HUES48 (cell line): ENCODE results near the gene C17orf58.
A peak's percentile ranks its signal among the peaks of the same experiment; 100 is the strongest.
"Not testable (repeated sequence)": the region's sequence is repeated elsewhere in the genome, so short reads cannot be mapped to it uniquely, and the experiment has no call there.

Experiments used
- H3K27ac ChIP-seq: one replicate; pipeline ENCODE4 v1.7.0; 2013; ENCODE audit warnings: low read depth, low read length, inconsistent platforms
- H3K27me3 ChIP-seq: 2 replicates; pipeline ENCODE4 v1.6.1; 2013; ENCODE audit warnings: mild to moderate bottlenecking, low read length; ENCODE audit not compliant: control insufficient read depth, insufficient read depth
- H3K36me3 ChIP-seq: 2 replicates; pipeline ENCODE4 v1.6.1; 2013; ENCODE audit warnings: low read length; ENCODE audit not compliant: control insufficient read depth, insufficient read depth
- H3K4me1 ChIP-seq: 2 replicates; pipeline ENCODE4 v1.6.1; 2013; ENCODE audit warnings: mild to moderate bottlenecking, low read length; ENCODE audit not compliant: control insufficient read depth, insufficient read depth
- H3K4me3 ChIP-seq: 2 replicates; pipeline ENCODE4 v1.5.1; 2013; ENCODE audit warnings: mild to moderate bottlenecking, low read depth, low read length
- H3K9ac ChIP-seq: 2 replicates; pipeline ENCODE4 v1.6.1; 2013; ENCODE audit warnings: mild to moderate bottlenecking, low read depth, low read length, moderate library complexity
- H3K9me3 ChIP-seq: 2 replicates; pipeline ENCODE4 v1.6.1; 2013; ENCODE audit warnings: low read length; ENCODE audit not compliant: control insufficient read depth, insufficient read depth

C17orf58 gene

GRCh38 chr17:68020791-68021190, 24.5 kb upstream of the C17orf58 start:
- not testable (repeated sequence) for H3K27me3 ChIP-seq, H3K4me1 ChIP-seq, H3K9me3 ChIP-seq, H3K36me3 ChIP-seq
- Histone ChIP-seq H3K4me3 (peak overlapping the region; percentile 60), H3K9ac (peak overlapping the region; percentile 57; the same call in 1 of the 2 replicates), H3K27ac (peak overlapping the region; percentile 77)

GRCh38 chr17:68020409-68020756, 24.1 kb upstream of the C17orf58 start:
- H3K27me3 ChIP-seq, result no peaks in the 10 kb centered on the region
- H3K27ac ChIP-seq, result peak overlapping the region; percentile 77
- peaks cover 8% of the 10 kb centered on the region for H3K4me1 ChIP-seq
- H3K9me3 ChIP-seq, result no peaks in the 10 kb centered on the region
- H3K36me3 ChIP-seq, result no peaks in the 10 kb centered on the region
- H3K4me3 ChIP-seq, result peak overlapping the region; percentile 60
- peak overlapping the region; percentile 57 for H3K9ac ChIP-seq

- Histone ChIP-seq H3K36me3 (no peaks in the 10 kb centered on the region), H3K27me3 (no peaks in the 10 kb centered on the region), H3K27ac (peak overlapping the region; percentile 77), H3K4me1 (peaks cover 8% of the 10 kb centered on the region), H3K4me3 (peak overlapping the region; percentile 60), H3K9me3 (no peaks in the 10 kb centered on the region), H3K9ac (peak overlapping the region; percentile 57)
These were observed 23.6 kb upstream of the C17orf58 start for GRCh38 chr17:68019675-68020408.

- no peaks in the 10 kb centered on the region for H3K36me3 ChIP-seq
- no peaks in the 10 kb centered on the region for H3K27me3 ChIP-seq
- no peak overlapping the region for H3K27ac ChIP-seq
- no peaks in the 10 kb centered on the region for H3K9me3 ChIP-seq
- peaks cover 8% of the 10 kb centered on the region for H3K4me1 ChIP-seq
- peak overlapping the region; percentile 38 for H3K4me3 ChIP-seq
- no peak overlapping the region for H3K9ac ChIP-seq
These were observed 23.0 kb upstream of the C17orf58 start for GRCh38 chr17:68019336-68019674.

- not testable (repeated sequence) for H3K27ac ChIP-seq, H3K27me3 ChIP-seq, H3K36me3 ChIP-seq, H3K9ac ChIP-seq, H3K9me3 ChIP-seq, H3K4me3 ChIP-seq, H3K4me1 ChIP-seq
These were observed 22.2 kb upstream of the C17orf58 start for GRCh38 chr17:68018493-68018892.

- Histone ChIP-seq H3K9me3 (no peaks in the 10 kb centered on the region), H3K36me3 (no peaks in the 10 kb centered on the region), H3K27ac (no peak overlapping the region), H3K4me3 (no peak overlapping the region), H3K27me3 (no peaks in the 10 kb centered on the region), H3K9ac (no peak overlapping the region), H3K4me1 (peaks cover 8% of the 10 kb centered on the region)
These were observed 20.6 kb upstream of the C17orf58 start for GRCh38 chr17:68016838-68017237.

- no peaks in the 10 kb centered on the region for H3K9me3 ChIP-seq
- no peaks in the 10 kb centered on the region for H3K36me3 ChIP-seq
- no peak overlapping the region for H3K4me3 ChIP-seq
- no peak overlapping the region for H3K9ac ChIP-seq
- H3K27ac ChIP-seq, result no peak overlapping the region
- H3K27me3 ChIP-seq, result no peaks in the 10 kb centered on the region
- H3K4me1 ChIP-seq, result peaks cover 4% of the 10 kb centered on the region; the same call in 1 of the 2 replicates
These were observed 18.9 kb upstream of the C17orf58 start for GRCh38 chr17:68015081-68015723.

- H3K4me1 ChIP-seq, result peaks cover 4% of the 10 kb centered on the region; the same call in 1 of the 2 replicates
- no peaks in the 10 kb centered on the region for H3K9me3 ChIP-seq
- H3K27me3 ChIP-seq, result no peaks in the 10 kb centered on the region
- H3K9ac ChIP-seq, result no peak overlapping the region
- H3K36me3 ChIP-seq, result no peaks in the 10 kb centered on the region
- H3K27ac ChIP-seq, result no peak overlapping the region
- H3K4me3 ChIP-seq, result no peak overlapping the region
These were observed 17.1 kb upstream of the C17orf58 start for GRCh38 chr17:68013385-68013784.

- Histone ChIP-seq H3K27ac (no peak overlapping the region), H3K9me3 (no peaks in the 10 kb centered on the region), H3K4me1 (no peaks in the 10 kb centered on the region), H3K36me3 (no peaks in the 10 kb centered on the region), H3K4me3 (0 out of 2 replicates have a peak overlapping the region, but pooled peaks have one; percentile 32), H3K9ac (no peak overlapping the region), H3K27me3 (no peaks in the 10 kb centered on the region)
These were observed 15.0 kb upstream of the C17orf58 start for GRCh38 chr17:68011199-68011665.

GRCh38 chr17:68006797-68007196, 10.5 kb upstream of the C17orf58 start:
- H3K4me1 ChIP-seq, result no peaks in the 10 kb centered on the region
- no peaks in the 10 kb centered on the region for H3K36me3 ChIP-seq
- no peak overlapping the region for H3K9ac ChIP-seq
- no peak overlapping the region for H3K4me3 ChIP-seq
- no peaks in the 10 kb centered on the region for H3K27me3 ChIP-seq
- H3K9me3 ChIP-seq, result no peaks in the 10 kb centered on the region
- no peak overlapping the region for H3K27ac ChIP-seq

GRCh38 chr17:68004201-68004600, 7.9 kb upstream of the C17orf58 start:
- H3K27ac ChIP-seq, result no peak overlapping the region
- no peak overlapping the region for H3K9ac ChIP-seq
- H3K36me3 ChIP-seq, result no peaks in the 10 kb centered on the region
- no peaks in the 10 kb centered on the region for H3K4me1 ChIP-seq
- no peaks in the 10 kb centered on the region for H3K9me3 ChIP-seq
- no peak overlapping the region for H3K4me3 ChIP-seq
- no peaks in the 10 kb centered on the region for H3K27me3 ChIP-seq
